Regular cardiac myocyte (primary cell): Measurements from ENCODE around the gene SMPDL3B. TPM values are rescaled to one million over a fixed set of nuclear protein-coding genes. Genes with fewer than 3 reads are reported as not detected.

ENCODE experiments used
- total RNA-seq: library from RNA; depleted of rRNA; stranded (reverse); fragments of >200 nt; gene quantifications from 2 replicates; pipeline ENCODE4 v1.2.3, GENCODE V29; 2014

The SMPDL3B gene, protein sequence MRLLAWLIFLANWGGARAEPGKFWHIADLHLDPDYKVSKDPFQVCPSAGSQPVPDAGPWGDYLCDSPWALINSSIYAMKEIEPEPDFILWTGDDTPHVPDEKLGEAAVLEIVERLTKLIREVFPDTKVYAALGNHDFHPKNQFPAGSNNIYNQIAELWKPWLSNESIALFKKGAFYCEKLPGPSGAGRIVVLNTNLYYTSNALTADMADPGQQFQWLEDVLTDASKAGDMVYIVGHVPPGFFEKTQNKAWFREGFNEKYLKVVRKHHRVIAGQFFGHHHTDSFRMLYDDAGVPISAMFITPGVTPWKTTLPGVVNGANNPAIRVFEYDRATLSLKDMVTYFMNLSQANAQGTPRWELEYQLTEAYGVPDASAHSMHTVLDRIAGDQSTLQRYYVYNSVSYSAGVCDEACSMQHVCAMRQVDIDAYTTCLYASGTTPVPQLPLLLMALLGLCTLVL
- under 0.01 and 0.28 TPM in 2 replicates for total RNA-seq

DNA sequence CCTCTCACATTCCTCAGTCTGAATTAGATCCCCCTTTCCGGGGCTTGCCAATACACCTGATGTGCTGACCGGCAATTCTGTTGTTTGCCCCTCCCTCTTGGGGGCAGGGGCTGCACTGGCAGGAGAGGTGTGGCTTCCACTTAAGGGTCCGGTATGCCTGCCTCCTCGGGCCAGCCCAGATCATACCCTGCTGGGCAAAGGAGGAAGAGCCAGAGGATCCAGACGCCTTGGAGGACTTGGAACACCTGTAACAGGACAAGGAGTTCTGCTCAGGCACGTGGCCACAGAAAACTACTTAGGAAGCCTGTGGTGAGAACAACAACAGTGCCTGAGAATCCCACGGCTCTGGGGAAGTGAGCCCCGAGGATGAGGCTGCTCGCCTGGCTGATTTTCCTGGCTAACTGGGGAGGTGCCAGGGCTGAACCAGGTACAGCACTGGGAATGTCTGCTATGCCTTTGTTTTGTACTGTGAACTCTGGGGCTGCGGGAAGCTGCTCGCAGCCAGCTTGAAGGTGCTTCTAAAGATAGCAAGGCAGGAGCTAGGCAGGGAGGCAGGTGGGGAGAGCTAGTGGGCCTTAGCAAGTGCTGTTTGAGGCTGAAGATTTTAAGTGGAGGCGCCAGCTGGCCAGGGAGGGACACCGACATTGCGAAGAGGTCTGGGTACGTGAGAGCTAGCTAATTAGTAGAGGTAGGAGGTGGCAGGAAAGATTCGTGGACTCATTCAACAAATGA, at the start of gene SMPDL3B:
SMPDL3B (plus strand) TSS at position 183 of the 732 bp plus-strand sequence; CDS start at position 367, 184 bp downstream.

DNA sequence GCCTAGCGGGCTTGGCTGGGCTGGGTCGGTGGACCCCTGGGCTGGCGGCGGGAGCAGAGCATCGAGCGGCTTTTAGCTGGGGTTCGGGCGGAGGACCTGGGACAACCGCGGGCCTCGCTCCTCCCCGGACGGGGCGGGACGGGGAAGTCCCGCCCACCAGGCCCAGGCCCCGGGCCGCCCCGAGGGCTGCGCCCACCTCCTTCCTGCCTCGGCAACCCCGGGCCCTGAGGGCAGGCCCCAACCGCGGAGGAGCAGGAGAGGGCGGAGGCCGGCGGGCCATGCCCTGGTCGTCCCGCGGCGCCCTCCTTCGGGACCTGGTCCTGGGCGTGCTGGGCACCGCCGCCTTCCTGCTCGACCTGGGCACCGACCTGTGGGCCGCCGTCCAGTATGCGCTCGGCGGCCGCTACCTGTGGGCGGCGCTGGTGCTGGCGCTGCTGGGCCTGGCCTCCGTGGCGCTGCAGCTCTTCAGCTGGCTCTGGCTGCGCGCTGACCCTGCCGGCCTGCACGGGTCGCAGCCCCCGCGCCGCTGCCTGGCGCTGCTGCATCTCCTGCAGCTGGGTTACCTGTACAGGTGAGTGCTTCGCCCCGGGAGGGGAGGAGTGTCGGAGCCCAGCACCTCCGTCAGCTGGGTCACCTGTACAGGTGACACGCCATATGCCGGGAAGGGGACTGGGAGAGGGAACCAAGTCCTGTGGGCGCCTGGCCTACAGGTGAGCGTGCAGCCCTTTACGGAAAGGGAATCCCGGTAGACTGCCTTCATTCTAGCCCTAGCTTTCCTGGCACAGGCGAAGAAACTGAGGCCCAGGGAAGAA, 25.2 kb downstream of the SMPDL3B start, which contains the start of gene XKR8:
XKR8 (plus strand) TSS at position 182 of the 812 bp plus-strand sequence; CDS start at position 279, 97 bp downstream.

Other genes starting within 250 kb of the SMPDL3B start
- gene FAM76A, start 209.0 kb upstream of the SMPDL3B start, total RNA-seq: 10.5 and 14.9 TPM in 2 replicates
- 60.8 and 97.8 TPM in 2 replicates for gene STX12, start 161.8 kb upstream of the SMPDL3B start, total RNA-seq
- 37.2 and 54.4 TPM in 2 replicates for gene PPP1R8, start 104.2 kb upstream of the SMPDL3B start, total RNA-seq
- 3.3 and 5.6 TPM in 2 replicates for gene THEMIS2, start 62.5 kb upstream of the SMPDL3B start, total RNA-seq
- gene RPA2, start 20.4 kb upstream of the SMPDL3B start, total RNA-seq: 40.1 and 49.9 TPM in 2 replicates
- 3.4 and 5.2 TPM in 2 replicates for gene XKR8, start 25.0 kb downstream of the SMPDL3B start, total RNA-seq
- gene EYA3, start 153.6 kb downstream of the SMPDL3B start, total RNA-seq: 11.3 and 13.2 TPM in 2 replicates
- under 0.01 TPM in 2 replicates for gene PTAFR, start 241.7 kb downstream of the SMPDL3B start, total RNA-seq